GM18909 (cell line): ENCODE results near the gene IER3.

Experiments used
- ATAC-seq: cut with Tn5 transposase; IDR thresholded peaks from one replicate; pipeline ENCODE4 v1.9.1; 2021; ENCODE audit warnings: mild to moderate bottlenecking; ENCODE audit not compliant: unreplicated experiment, poor library complexity

The IER3 gene

GRCh38 chr6:30711758-30712380, 32.5 kb downstream of the IER3 start:
- ATAC-seq: peak; percentile 56

- no peak for ATAC-seq
These were observed 35.1 kb downstream of the IER3 start for GRCh38 chr6:30709101-30709868.

GRCh38 chr6:30707281-30707850, 37.0 kb downstream of the IER3 start:
- ATAC-seq: no peak

- no peak for ATAC-seq
These were observed 38.7 kb downstream of the IER3 start for GRCh38 chr6:30705620-30706019.

GRCh38 chr6:30703821-30704220, 40.5 kb downstream of the IER3 start:
- no peak for ATAC-seq

- no peak for ATAC-seq
These were observed 41.3 kb downstream of the IER3 start for GRCh38 chr6:30703011-30703410.

- no peak for ATAC-seq
These were observed 44.0 kb downstream of the IER3 start for GRCh38 chr6:30700340-30700739.

- ATAC-seq: no peak
These were observed 47.9 kb downstream of the IER3 start for GRCh38 chr6:30696432-30696831.
